ENCODE measurements around the gene AHSP.

DNA sequence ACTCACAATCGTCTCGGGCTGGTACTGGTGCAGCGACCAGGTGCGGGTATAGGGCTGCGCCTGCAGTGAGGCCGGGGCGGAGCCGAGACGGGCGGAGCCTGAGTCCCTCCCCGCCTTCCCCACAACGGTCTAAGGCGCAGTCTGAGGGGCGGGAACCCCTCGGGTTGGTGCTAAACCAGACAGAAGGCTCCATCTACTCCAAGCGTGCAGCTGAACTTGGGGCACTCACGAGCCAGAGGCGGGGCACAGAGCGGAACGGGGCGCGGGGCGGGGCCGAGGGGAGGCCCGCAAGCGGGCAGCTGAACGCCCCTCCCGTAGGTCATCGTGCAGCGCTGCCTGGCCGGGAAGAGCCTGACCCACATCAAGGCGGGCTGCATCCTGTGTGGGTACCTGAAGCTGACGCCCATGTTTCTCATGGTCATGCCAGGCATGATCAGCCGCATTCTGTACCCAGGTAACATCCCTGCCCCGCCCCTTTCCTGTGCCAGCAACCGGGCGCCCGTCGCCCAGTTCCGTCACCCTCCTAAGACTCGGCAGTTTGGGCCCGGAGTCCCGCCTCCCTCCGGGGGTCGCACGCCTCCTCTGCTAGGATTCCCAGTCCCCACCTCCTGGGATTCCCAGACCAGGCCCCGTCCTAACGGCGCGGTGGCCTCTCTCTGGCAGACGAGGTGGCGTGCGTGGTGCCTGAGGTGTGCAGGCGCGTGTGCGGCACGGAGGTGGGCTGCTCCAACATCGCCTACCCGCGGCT is 39.8 kb upstream of the AHSP start:
- TF ChIP-seq, protein P1, sequence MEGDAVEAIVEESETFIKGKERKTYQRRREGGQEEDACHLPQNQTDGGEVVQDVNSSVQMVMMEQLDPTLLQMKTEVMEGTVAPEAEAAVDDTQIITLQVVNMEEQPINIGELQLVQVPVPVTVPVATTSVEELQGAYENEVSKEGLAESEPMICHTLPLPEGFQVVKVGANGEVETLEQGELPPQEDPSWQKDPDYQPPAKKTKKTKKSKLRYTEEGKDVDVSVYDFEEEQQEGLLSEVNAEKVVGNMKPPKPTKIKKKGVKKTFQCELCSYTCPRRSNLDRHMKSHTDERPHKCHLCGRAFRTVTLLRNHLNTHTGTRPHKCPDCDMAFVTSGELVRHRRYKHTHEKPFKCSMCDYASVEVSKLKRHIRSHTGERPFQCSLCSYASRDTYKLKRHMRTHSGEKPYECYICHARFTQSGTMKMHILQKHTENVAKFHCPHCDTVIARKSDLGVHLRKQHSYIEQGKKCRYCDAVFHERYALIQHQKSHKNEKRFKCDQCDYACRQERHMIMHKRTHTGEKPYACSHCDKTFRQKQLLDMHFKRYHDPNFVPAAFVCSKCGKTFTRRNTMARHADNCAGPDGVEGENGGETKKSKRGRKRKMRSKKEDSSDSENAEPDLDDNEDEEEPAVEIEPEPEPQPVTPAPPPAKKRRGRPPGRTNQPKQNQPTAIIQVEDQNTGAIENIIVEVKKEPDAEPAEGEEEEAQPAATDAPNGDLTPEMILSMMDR (conservative IDR thresholded peaks at IDR 0.05; ENCODE audit: low read depth, low read length): no peak
- TF ChIP-seq EZH2 (IDR thresholded peaks at IDR 0.05; ENCODE audit: borderline replicate concordance, low read depth, low read length, poor library complexity, severe bottlenecking): no peak
